HEK293T (cell line): Measurements from ENCODE around the gene DMXL1.

Experiments used
- ELF4 ChIP-seq: fragments of 450-650 bp; IDR thresholded peaks from 2 replicates; pipeline ENCODE4 v1.6.1; 2017; ENCODE audit warnings: antibody characterized with exemption
- FOXA1 ChIP-seq: fragments of 450-650 bp; IDR thresholded peaks from 2 replicates; pipeline ENCODE4 v1.6.1; 2016; ENCODE audit warnings: mild to moderate bottlenecking
- FOXK2 ChIP-seq: fragments of 450-650 bp; IDR thresholded peaks from 2 replicates; pipeline ENCODE4 v1.6.1; 2016; ENCODE audit warnings: mild to moderate bottlenecking
- FOXM1 ChIP-seq: fragments of 450-650 bp; IDR thresholded peaks from 2 replicates; pipeline ENCODE4 v1.6.1; 2017; ENCODE audit warnings: mild to moderate bottlenecking, borderline replicate concordance
- HDGF ChIP-seq: fragments of 450-650 bp; IDR thresholded peaks from 2 replicates; pipeline ENCODE4 v1.6.1; 2017; ENCODE audit warnings: antibody characterized with exemption, borderline replicate concordance
- LEF1 ChIP-seq: fragments of 450-650 bp; IDR thresholded peaks from 2 replicates; pipeline ENCODE4 v1.6.1; 2017; ENCODE audit warnings: mild to moderate bottlenecking, borderline replicate concordance
- SP1 ChIP-seq: fragments of 450-650 bp; IDR thresholded peaks from 2 replicates; pipeline ENCODE4 v1.6.1; 2017
- SUZ12 ChIP-seq: fragments of 450-650 bp; IDR thresholded peaks from 2 replicates; pipeline ENCODE4 v1.6.1; 2016; ENCODE audit warnings: mild to moderate bottlenecking
- TARDBP ChIP-seq: fragments of 450-650 bp; IDR thresholded peaks from 2 replicates; pipeline ENCODE4 v1.6.1; 2016

DNA sequence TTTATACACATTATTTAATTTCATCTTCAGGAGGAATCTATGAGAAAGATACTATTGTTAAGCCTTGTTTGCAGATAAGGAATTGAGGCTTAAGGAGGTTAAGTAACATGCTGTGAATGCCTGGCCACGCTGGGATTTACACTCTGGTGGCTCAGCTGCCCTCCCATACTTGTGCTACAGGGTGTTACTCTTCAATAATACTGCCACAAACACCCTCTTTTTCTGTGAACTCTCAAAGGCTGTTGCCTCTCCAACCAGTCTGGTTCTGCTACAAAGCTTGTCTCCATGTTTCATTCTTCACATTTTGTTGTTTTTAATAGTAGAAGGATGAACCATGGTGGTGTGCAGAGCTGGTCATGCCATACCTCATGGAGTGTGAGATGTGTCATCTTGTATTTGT lies 208.2 kb downstream of the DMXL1 start:
- no peak for TF ChIP-seq TARDBP
- TF ChIP-seq FOXK2 = no peak
- TF ChIP-seq FOXA1 = no peak
- TF ChIP-seq ELF4 = no peak
- no peak for TF ChIP-seq SP1
- TF ChIP-seq LEF1 = no peak
- no peak for TF ChIP-seq HDGF
- TF ChIP-seq SUZ12 = no peak
- no peak for TF ChIP-seq FOXM1
